Glutamatergic neuron (in vitro differentiated cells): ENCODE data around the gene FAM167B. TPM values are rescaled to one million over a fixed set of nuclear protein-coding genes. Genes with fewer than 3 reads are reported as not detected.
A peak's percentile ranks its signal among the peaks of the same experiment; 100 is the strongest.

Experiments used
- DNase-seq: peaks from one replicate; pipeline ENCODE4 v3.0.0; 2022
- H3K27ac Mint-ChIP-seq: one replicate; pipeline ENCODE4 v1.8.0; 2020; ENCODE audit warnings: mild to moderate bottlenecking, mixed read lengths, inconsistent platforms; ENCODE audit not compliant: unreplicated experiment
- H3K27me3 Mint-ChIP-seq: one replicate; pipeline ENCODE4 v1.8.0; 2020; ENCODE audit warnings: mild to moderate bottlenecking, moderate library complexity, mixed read lengths, inconsistent platforms; ENCODE audit not compliant: unreplicated experiment
- H3K36me3 Mint-ChIP-seq: one replicate; pipeline ENCODE4 v1.8.0; 2020; ENCODE audit warnings: mild to moderate bottlenecking, mixed read lengths, inconsistent platforms; ENCODE audit not compliant: unreplicated experiment
- H3K4me1 Mint-ChIP-seq: one replicate; pipeline ENCODE4 v1.8.0; 2020; ENCODE audit warnings: mild to moderate bottlenecking, low read depth, mixed read lengths, inconsistent platforms; ENCODE audit not compliant: unreplicated experiment
- H3K4me3 Mint-ChIP-seq: one replicate; pipeline ENCODE4 v1.8.0; 2020; ENCODE audit warnings: mild to moderate bottlenecking, mixed read lengths, inconsistent platforms; ENCODE audit not compliant: unreplicated experiment
- H3K9me3 Mint-ChIP-seq: one replicate; pipeline ENCODE4 v1.8.0; 2020; ENCODE audit warnings: mild to moderate bottlenecking, moderate library complexity, mixed read lengths, inconsistent platforms; ENCODE audit not compliant: unreplicated experiment
- CTCF ChIP-seq: fragments of 200-600 bp; sonication (generic); IDR thresholded peaks from one replicate; pipeline ENCODE4 v1.5.0; 2021; ENCODE audit not compliant: partially characterized antibody, unreplicated experiment
- total RNA-seq: library from RNA; stranded (reverse); fragmentation: NEBNext Ultra II Directional; extraction: Animal tissue kit (Norgen Biotek cat#: 25700); gene quantifications from one replicate; pipeline ENCODE4 v1.2.1, GENCODE V29; 2021; ENCODE audit not compliant: unreplicated experiment

FAM167B gene
- total RNA-seq, 1 donor from 2014 or later, result 2.5 TPM

GRCh38 chr1:32239337-32239736, 7.7 kb upstream of the FAM167B start:
- H3K9me3 Mint-ChIP-seq, result peaks cover 7% of the 10 kb centered on the region

GRCh38 chr1:32239790-32240139, 7.3 kb upstream of the FAM167B start:
- Mint-ChIP-seq H3K4me1 (peaks cover 12% of the 10 kb centered on the region), H3K27ac (no peak overlapping the region), H3K9me3 (peaks cover 7% of the 10 kb centered on the region), H3K4me3 (peak overlapping the region; percentile 90), H3K27me3 (peaks cover 5% of the 10 kb centered on the region), H3K36me3 (no peaks in the 10 kb centered on the region)
- peak; percentile 53 for DNase-seq
- no peak for TF ChIP-seq CTCF

More at GRCh38 chr1:32239337-32239736, 7.7 kb upstream of the FAM167B start:
- Mint-ChIP-seq H3K27me3 (peaks cover 5% of the 10 kb centered on the region), H3K36me3 (no peaks in the 10 kb centered on the region), H3K4me3 (peak overlapping the region; percentile 90), H3K27ac (no peak overlapping the region), H3K4me1 (peaks cover 12% of the 10 kb centered on the region)
- DNase-seq, result no peak
- TF ChIP-seq CTCF, result no peak

- TF ChIP-seq CTCF, result no peak
- DNase-seq, result peak; percentile 67
- H3K27ac Mint-ChIP-seq, result peak overlapping the region; percentile 76
- H3K9me3 Mint-ChIP-seq, result peaks cover 7% of the 10 kb centered on the region
- peak overlapping the region; percentile 90 for H3K4me3 Mint-ChIP-seq
- H3K27me3 Mint-ChIP-seq, result peaks cover 5% of the 10 kb centered on the region
- H3K36me3 Mint-ChIP-seq, result no peaks in the 10 kb centered on the region
- H3K4me1 Mint-ChIP-seq, result peaks cover 12% of the 10 kb centered on the region
Measured at GRCh38 chr1:32240140-32240951, 6.7 kb upstream of the FAM167B start.

- H3K36me3 Mint-ChIP-seq, result no peaks in the 10 kb centered on the region
- peaks cover 8% of the 10 kb centered on the region for H3K4me1 Mint-ChIP-seq
- peaks cover 5% of the 10 kb centered on the region for H3K27me3 Mint-ChIP-seq
- peaks cover 5% of the 10 kb centered on the region for H3K9me3 Mint-ChIP-seq
- peak; percentile 75 for DNase-seq
- H3K4me3 Mint-ChIP-seq, result peak overlapping the region; percentile 90
- H3K27ac Mint-ChIP-seq, result peak overlapping the region; percentile 85
- no peak for TF ChIP-seq CTCF
Measured at GRCh38 chr1:32241001-32241763, 5.8 kb upstream of the FAM167B start.
